B cell (primary cell): ENCODE data around the gene NRDC.

ENCODE experiments used
- CTCF ChIP-seq: fragments of 200-600 bp; IDR thresholded peaks from one replicate; pipeline ENCODE4 v1.8.0; 2022; ENCODE audit warnings: antibody characterized with exemption, mild to moderate bottlenecking
- EZH2 ChIP-seq: IDR thresholded peaks from 2 replicates; pipeline ENCODE4 v1.6.1; 2012; ENCODE audit warnings: borderline replicate concordance, low read depth, mild to moderate bottlenecking, moderate library complexity, low read length; ENCODE audit not compliant: insufficient read depth, poor library complexity, severe bottlenecking

DNA sequence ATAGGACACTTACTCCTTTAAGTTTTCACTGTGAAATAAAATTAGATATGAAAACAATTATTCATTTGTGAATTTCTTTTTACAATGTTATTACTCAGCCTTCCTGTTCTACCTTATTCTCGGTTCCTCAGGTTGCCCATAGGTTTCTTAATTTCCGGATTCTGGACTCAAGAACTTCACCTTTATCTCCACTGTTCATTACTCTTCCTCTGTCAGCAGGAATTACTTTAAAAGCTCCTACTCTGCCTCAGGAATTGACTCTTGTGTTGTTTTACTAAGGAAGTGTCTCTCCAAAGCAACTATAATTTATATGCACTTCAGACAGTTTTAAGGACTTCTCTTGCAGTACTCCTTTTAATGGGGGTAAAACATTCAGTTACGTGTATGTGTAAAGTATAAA lies 137.9 kb downstream of the NRDC start:
- TF ChIP-seq CTCF, result no peak
- TF ChIP-seq EZH2, result no peak
